Measurements from ENCODE around the gene RANBP6.

The RANBP6 gene

DNA sequence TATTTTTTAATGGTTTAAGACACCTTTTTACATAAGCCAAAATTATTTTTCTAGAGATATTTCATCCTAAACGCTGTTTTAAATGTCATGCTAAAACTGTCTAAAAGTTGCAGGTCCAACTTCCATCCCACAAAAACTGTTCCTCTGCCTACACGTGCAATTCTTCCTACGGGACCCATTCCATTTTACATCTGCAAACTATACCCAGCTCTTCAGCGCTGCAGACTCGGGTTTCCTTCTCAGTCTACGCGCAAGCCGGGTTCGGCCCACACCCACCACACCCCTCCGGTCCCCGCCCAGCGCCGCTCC lies 8.7 kb downstream of the RANBP6 start:
- no peak for FAIRE-seq

DNA sequence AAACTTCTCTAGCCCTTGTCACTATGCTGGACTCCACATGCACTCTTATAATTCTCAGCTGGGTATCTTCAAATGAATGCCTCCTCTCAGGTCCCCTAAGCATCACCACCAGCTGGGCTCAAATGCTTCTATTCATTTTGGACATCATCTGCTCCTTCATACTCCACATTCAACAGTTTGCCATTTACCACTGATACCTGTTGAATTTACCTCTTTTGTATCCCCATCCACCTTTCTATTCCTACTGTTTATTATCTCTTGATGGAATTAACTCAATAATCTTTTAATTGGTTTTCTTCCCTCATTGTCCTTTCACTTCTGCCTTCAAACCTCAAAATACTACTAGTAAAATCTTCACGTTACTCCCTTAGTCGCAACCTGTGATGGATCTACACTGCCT lies 14.5 kb downstream of the RANBP6 start:
- FAIRE-seq = no peak

DNA sequence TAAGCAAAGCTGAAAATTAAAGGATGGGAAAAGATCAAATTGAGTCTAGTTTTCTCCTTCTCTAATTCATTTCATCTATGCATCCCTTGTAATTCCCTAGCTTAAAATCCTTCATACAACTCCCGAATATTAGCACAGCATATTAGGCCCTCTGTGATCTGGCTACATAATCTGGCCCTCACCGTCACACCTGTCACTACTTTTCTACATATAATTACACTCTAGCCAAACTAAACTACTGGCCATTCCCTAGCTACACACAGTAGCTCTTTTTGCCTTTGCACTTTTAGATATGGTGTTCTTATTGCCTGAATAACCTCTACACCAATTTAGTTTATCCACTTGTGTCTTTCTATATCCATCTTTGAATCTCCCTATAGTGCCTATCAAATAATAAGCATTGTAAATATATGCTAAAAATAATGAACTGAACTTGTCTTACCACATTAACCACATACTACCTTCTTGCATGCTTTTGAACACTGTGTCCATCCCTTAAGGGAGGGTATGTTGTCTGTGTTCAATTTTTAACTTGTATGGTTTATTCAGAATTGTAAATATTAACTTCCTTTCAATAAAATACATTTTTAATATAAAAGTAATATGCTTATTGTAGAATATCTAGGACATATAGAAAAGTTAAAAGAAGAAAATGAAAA lies 15.9 kb downstream of the RANBP6 start:
- peak; percentile 41 for FAIRE-seq

DNA sequence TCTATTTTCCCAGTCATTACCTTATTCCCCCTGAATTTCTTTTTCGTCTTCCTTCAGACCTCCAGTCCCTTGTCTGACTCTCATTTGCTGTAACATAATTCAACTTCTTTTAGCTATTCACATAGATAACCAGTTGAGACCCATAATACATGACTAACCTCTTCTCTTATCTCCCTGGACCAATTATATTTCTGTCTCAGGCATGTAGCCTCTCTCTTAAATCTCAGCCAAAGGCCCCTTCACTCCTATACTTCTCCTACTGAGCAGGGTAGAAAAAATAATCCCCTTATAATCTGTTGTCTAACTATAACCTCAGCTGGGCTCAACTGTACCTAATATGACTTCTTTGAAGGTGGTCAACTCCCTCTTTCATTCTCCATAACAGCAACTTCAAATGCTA lies 20.9 kb downstream of the RANBP6 start:
- no peak for FAIRE-seq

DNA sequence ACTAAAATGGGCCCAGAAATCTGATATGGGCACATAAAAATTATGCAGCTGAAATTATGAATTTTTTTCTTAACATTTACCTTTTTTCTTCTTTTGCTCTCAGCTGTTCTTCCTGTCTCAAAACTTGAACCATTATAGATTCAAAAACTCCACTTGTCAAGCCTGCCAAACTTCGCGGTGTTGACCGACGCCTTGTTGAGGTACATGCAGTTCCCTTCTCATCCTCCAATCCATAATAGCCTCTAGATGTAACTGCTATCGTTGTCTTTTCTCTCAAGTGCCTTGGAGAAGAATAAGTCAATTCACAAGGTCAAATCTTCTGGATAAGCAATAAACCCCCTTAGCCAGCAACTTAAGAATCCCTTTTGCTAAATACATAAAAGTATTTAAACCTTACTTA lies 27.2 kb downstream of the RANBP6 start:
- no peak for FAIRE-seq

- no peak for FAIRE-seq
Observed at GRCh38 chr9:5983042-5983441, 32.4 kb downstream of the RANBP6 start.

DNA sequence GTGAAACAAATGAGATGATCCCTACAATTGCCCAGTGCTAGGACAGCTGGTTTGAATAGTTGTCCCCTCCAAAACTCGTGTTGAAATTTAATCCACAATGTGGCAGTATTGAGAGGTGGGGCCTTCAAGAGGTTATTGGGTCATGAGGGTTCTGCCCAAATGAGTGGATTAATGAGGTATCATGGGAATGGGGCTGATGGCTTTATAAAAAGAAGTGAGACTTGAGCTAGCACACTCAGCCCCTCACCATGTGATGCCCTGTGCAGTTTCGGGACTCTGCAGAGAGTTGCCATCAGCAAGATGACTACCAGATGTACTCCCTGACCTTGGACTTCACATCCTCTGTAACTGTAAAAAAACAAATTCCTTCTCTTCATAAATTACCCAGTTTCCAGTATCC lies 33.1 kb downstream of the RANBP6 start:
- no peak for FAIRE-seq

GRCh38 chr9:5978523-5978922 lies 36.9 kb downstream of the RANBP6 start:
- no peak for FAIRE-seq

- no peak for FAIRE-seq
Observed at GRCh38 chr9:5976674-5977397, 38.6 kb downstream of the RANBP6 start.

DNA sequence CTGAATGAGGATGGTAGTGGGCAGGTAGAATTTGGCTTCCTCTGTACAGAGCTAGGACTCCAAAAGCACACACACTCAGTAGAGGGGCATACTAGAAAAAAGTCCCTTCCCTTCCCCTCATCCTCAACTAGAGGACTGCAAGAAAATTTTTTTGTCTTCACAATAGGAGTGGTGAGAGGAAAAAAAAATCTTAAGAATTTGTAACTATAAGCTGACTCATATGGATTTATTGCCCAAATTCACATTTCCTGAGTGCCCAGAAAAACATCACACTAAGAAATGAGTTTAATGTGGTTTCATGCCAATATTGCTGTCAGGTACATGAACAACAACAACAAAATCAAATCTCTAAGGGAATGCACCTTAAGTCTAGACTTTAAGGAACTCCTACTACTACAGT lies 43.7 kb downstream of the RANBP6 start:
- FAIRE-seq = no peak

All from islet of Langerhans (tissue), 1 donor.